B cell (primary cell): ENCODE measurements around the gene C11orf21.

Experiments
- CTCF ChIP-seq: fragments of 200-600 bp; IDR thresholded peaks from one replicate; pipeline ENCODE4 v1.8.0; 2022; ENCODE audit warnings: antibody characterized with exemption, mild to moderate bottlenecking
- EZH2 ChIP-seq: IDR thresholded peaks from 2 replicates; pipeline ENCODE4 v1.6.1; 2012; ENCODE audit warnings: borderline replicate concordance, low read depth, mild to moderate bottlenecking, moderate library complexity, low read length; ENCODE audit not compliant: insufficient read depth, poor library complexity, severe bottlenecking

- no peak for TF ChIP-seq CTCF
- TF ChIP-seq EZH2, result no peak
Measured at GRCh38 chr11:2298795-2299761, 2.6 kb downstream of the C11orf21 start.
